HEK293 (cell line): ENCODE measurements around the gene KLK15.

ENCODE experiments used
- GFI1B ChIP-seq: fragments of 450-650 bp; formaldehyde crosslinking; IDR thresholded peaks from 2 replicates; pipeline ENCODE4 v1.5.1; 2016; ENCODE audit warnings: missing biosample characterization, missing genetic modification characterization
- GLI4 ChIP-seq: fragments of 450-650 bp; formaldehyde crosslinking; IDR thresholded peaks from 2 replicates; pipeline ENCODE4 v1.5.1; 2016; ENCODE audit warnings: missing biosample characterization, missing genetic modification characterization
- HIC1 ChIP-seq: fragments of 450-650 bp; formaldehyde crosslinking; IDR thresholded peaks from 2 replicates; pipeline ENCODE4 v1.5.1; 2016; ENCODE audit warnings: missing biosample characterization, missing genetic modification characterization
- KLF8 ChIP-seq: fragments of 450-650 bp; formaldehyde crosslinking; IDR thresholded peaks from 2 replicates; pipeline ENCODE4 v1.5.1; 2016; ENCODE audit warnings: missing biosample characterization, missing genetic modification characterization
- OSR2 ChIP-seq: fragments of 450-650 bp; formaldehyde crosslinking; IDR thresholded peaks from 2 replicates; pipeline ENCODE4 v1.5.1; 2016; ENCODE audit warnings: missing biosample characterization, missing genetic modification characterization
- PRDM4 ChIP-seq: fragments of 450-650 bp; formaldehyde crosslinking; IDR thresholded peaks from 2 replicates; pipeline ENCODE4 v1.5.1; 2017; ENCODE audit warnings: missing biosample characterization, missing genetic modification characterization
- REST ChIP-seq: fragments of 450-650 bp; formaldehyde crosslinking; IDR thresholded peaks from 2 replicates; pipeline ENCODE4 v1.5.1; 2016; ENCODE audit warnings: missing biosample characterization, missing genetic modification characterization
- SCRT2 ChIP-seq: fragments of 450-650 bp; formaldehyde crosslinking; IDR thresholded peaks from 2 replicates; pipeline ENCODE4 v1.5.1; 2016; ENCODE audit warnings: missing biosample characterization, missing genetic modification characterization
- TCF7L2 ChIP-seq: IDR thresholded peaks from 2 replicates; pipeline ENCODE4 v1.6.1; 2011; ENCODE audit warnings: low read depth, mild to moderate bottlenecking, inconsistent platforms, low read length, moderate library complexity, borderline replicate concordance
- ZBTB21 ChIP-seq: fragments of 450-650 bp; formaldehyde crosslinking; IDR thresholded peaks from 2 replicates; pipeline ENCODE4 v1.5.1; 2017; ENCODE audit warnings: missing biosample characterization, missing genetic modification characterization
- ZBTB8A ChIP-seq: fragments of 450-650 bp; formaldehyde crosslinking; IDR thresholded peaks from 2 replicates; pipeline ENCODE4 v1.5.1; 2016; ENCODE audit warnings: missing biosample characterization, missing genetic modification characterization
- ZFHX2 ChIP-seq: fragments of 450-650 bp; formaldehyde crosslinking; conservative IDR thresholded peaks from 2 replicates; pipeline ENCODE4 v1.5.1; 2016; ENCODE audit warnings: missing biosample characterization, missing genetic modification characterization
- ZFP69B ChIP-seq: fragments of 450-650 bp; formaldehyde crosslinking; IDR thresholded peaks from 2 replicates; pipeline ENCODE4 v1.5.1; 2016; ENCODE audit warnings: missing biosample characterization, missing genetic modification characterization
- ZNF114 ChIP-seq: fragments of 450-650 bp; formaldehyde crosslinking; IDR thresholded peaks from 2 replicates; pipeline ENCODE4 v1.5.0; 2017; ENCODE audit warnings: missing biosample characterization, missing genetic modification characterization
- ZNF174 ChIP-seq: fragments of 450-650 bp; formaldehyde crosslinking; IDR thresholded peaks from 2 replicates; pipeline ENCODE4 v1.5.0; 2017; ENCODE audit warnings: missing biosample characterization, mild to moderate bottlenecking, missing genetic modification characterization
- ZNF274 ChIP-seq, 2 experiments: fragments of 200-500 bp in 1 of 2; fragments of 450-650 bp in 1 of 2; sonication (Bioruptor generic) in 1 of 2; formaldehyde crosslinking in 1 of 2; IDR thresholded peaks; 2 replicates each; pipeline versions ENCODE4 v1.5.1 to v1.6.1; 2014 to 2016; ENCODE audit warnings: borderline replicate concordance in 1 of 2, inconsistent platforms in 1 of 2, low read length in 1 of 2, missing biosample characterization in 1 of 2, missing genetic modification characterization in 1 of 2
- ZNF335 ChIP-seq: fragments of 450-650 bp; formaldehyde crosslinking; conservative IDR thresholded peaks from 2 replicates; pipeline ENCODE4 v1.5.1; 2016; ENCODE audit warnings: missing biosample characterization, missing genetic modification characterization
- ZNF433 ChIP-seq: fragments of 450-650 bp; formaldehyde crosslinking; IDR thresholded peaks from 2 replicates; pipeline ENCODE4 v1.5.1; 2016; ENCODE audit warnings: missing biosample characterization, missing genetic modification characterization, low read depth
- ZNF488 ChIP-seq: fragments of 450-650 bp; formaldehyde crosslinking; IDR thresholded peaks from 2 replicates; pipeline ENCODE4 v1.5.1; 2016; ENCODE audit warnings: missing biosample characterization, missing genetic modification characterization
- ZNF518A ChIP-seq: fragments of 450-650 bp; formaldehyde crosslinking; conservative IDR thresholded peaks from 2 replicates; pipeline ENCODE4 v1.5.1; 2016; ENCODE audit warnings: low read depth, missing biosample characterization, missing genetic modification characterization
- ZNF544 ChIP-seq: fragments of 450-650 bp; formaldehyde crosslinking; IDR thresholded peaks from 2 replicates; pipeline ENCODE4 v1.5.0; 2017; ENCODE audit warnings: missing biosample characterization, missing genetic modification characterization
- ZNF600 ChIP-seq: fragments of 450-650 bp; formaldehyde crosslinking; IDR thresholded peaks from 2 replicates; pipeline ENCODE4 v1.5.1; 2016; ENCODE audit warnings: missing biosample characterization, missing genetic modification characterization
- ZNF626 ChIP-seq: fragments of 450-650 bp; sonication (Bioruptor Pico); formaldehyde crosslinking; IDR thresholded peaks from 2 replicates; pipeline ENCODE4 v1.5.1; 2018; ENCODE audit warnings: missing biosample characterization, missing genetic modification characterization, inconsistent platforms
- ZNF768 ChIP-seq: fragments of 450-650 bp; formaldehyde crosslinking; IDR thresholded peaks from 2 replicates; pipeline ENCODE4 v1.5.1; 2018; ENCODE audit warnings: missing biosample characterization, mild to moderate bottlenecking, missing genetic modification characterization
- ZNF843 ChIP-seq: fragments of 450-650 bp; formaldehyde crosslinking; IDR thresholded peaks from 2 replicates; pipeline ENCODE4 v1.5.1; 2016; ENCODE audit warnings: missing biosample characterization, missing genetic modification characterization

Gene KLK15

GRCh38 chr19:50794074-50794875 lies 39.1 kb downstream of the KLK15 start (continued):
- TF ChIP-seq PRDM4: no peak
- no peak for TF ChIP-seq ZNF768 (tag by site-specific recombination)
- peak; percentile 58; the same call in 1 of the 2 replicates for TF ChIP-seq GLI4 (tag by site-specific recombination)
- no peak for TF ChIP-seq OSR2 (tag by site-specific recombination)
- TF ChIP-seq ZNF600 (tag by site-specific recombination): 0 out of 2 replicates have a peak, but pooled peaks have one; percentile 13
- TF ChIP-seq SCRT2 (tag by site-specific recombination): no peak; the same call in 1 of the 2 replicates
- TF ChIP-seq ZFP69B (tag by site-specific recombination): no peak
- no peak for TF ChIP-seq ZNF544 (tag by site-specific recombination)
- no peak for TF ChIP-seq ZBTB8A
- peak; percentile 75; the same call in 1 of the 2 replicates for TF ChIP-seq KLF8 (tag by site-specific recombination)
- no peak; the same call in 1 of the 2 replicates for TF ChIP-seq ZNF488 (tag by site-specific recombination)
- TF ChIP-seq ZNF843 (tag by site-specific recombination): peak; percentile 65; the same call in 1 of the 2 replicates
- no peak for TF ChIP-seq ZBTB21 (tag by site-specific recombination)
- TF ChIP-seq GFI1B (tag by site-specific recombination): no peak
- no peak for TF ChIP-seq ZNF626 (tag by site-specific recombination)
- no peak for TF ChIP-seq TCF7L2
- TF ChIP-seq ZNF433 (tag by site-specific recombination): no peak
- peak; percentile 64; the same call in 1 of the 2 replicates for TF ChIP-seq ZFHX2 (tag by site-specific recombination)
- no peak for TF ChIP-seq ZNF114 (tag by site-specific recombination)
- TF ChIP-seq REST (tag by site-specific recombination): no peak
- TF ChIP-seq ZNF274 (IDR thresholded peaks at IDR 0.05; ENCODE audit: low read length): no peak
- no peak for TF ChIP-seq ZNF274 (tag by site-specific recombination; IDR thresholded peaks at IDR 0.05; ENCODE audit: borderline replicate concordance)
- TF ChIP-seq HIC1: no peak; the same call in 1 of the 2 replicates
- no peak for TF ChIP-seq ZNF174 (tag by site-specific recombination)
- TF ChIP-seq ZNF518A: no peak
- no peak for TF ChIP-seq ZNF335
